Mucosa of descending colon (tissue), 3 donors: Measurements from ENCODE around the gene PDE4D. TPM values are rescaled to one million over a fixed set of nuclear protein-coding genes. Genes with fewer than 3 reads are reported as not detected.

Source experiments
- ATAC-seq: fragments of 200-7000 bp; cut with Tn5 transposase; one replicate; pipeline ENCODE4 v1.9.1; 2020; ENCODE audit warnings: mild to moderate bottlenecking, moderate library complexity
- DNase-seq, 3 donors: peaks; one replicate each; pipeline ENCODE4 v3.0.0-alpha.2; 2020
- H3K36me3 ChIP-seq: fragments of 200-600 bp; one replicate; pipeline ENCODE4 v1.8.0; 2021; ENCODE audit warnings: low read depth, mild to moderate bottlenecking
- H3K4me1 ChIP-seq: fragments of 200-600 bp; one replicate; pipeline ENCODE4 v1.8.0; 2021; ENCODE audit warnings: low read depth, mild to moderate bottlenecking
- H3K4me3 ChIP-seq: fragments of 200-600 bp; one replicate; pipeline ENCODE4 v1.8.0; 2021; ENCODE audit warnings: mild to moderate bottlenecking
- H3K9me3 ChIP-seq: fragments of 200-600 bp; one replicate; pipeline ENCODE4 v1.8.0; 2021; ENCODE audit warnings: mild to moderate bottlenecking
- intact Hi-C, 2 donors: fragments of 100-400 bp; cut with DNase I in 1 of 2; cut with micrococcal nuclease in 1 of 2; formaldehyde crosslinking; loops; one replicate each; pipeline versions ENCODE4 v1.11.0 to v1.11.1; 2022; cut with DNase I, micrococcal nuclease
- total RNA-seq, 3 donors: library from RNA; stranded (reverse); fragmentation: NEBNext Ultra II Directional in 2 of 3; extraction: Animal tissue kit (Norgen Biotek cat#: 25700) in 2 of 3; gene quantifications; one replicate each; pipeline versions ENCODE4 v1.2.1 to v1.2.4, GENCODE V29; 2021 to 2023
- TF ChIP-seq, protein P1 (sequence below): fragments of 200-600 bp; IDR thresholded peaks from one replicate; pipeline ENCODE4 v1.8.0; 2022; ENCODE audit warnings: antibody characterized with exemption, mild to moderate bottlenecking
- donor health status: DM: no; HTN: no; CAD: no; lungs with moderate emphysema.
- donor health status: DM: no; HTN: no; CAD: no.
- donor health status: DM: no; HTN: yes; CAD: no.

Gene PDE4D
- total RNA-seq, 3 donors from 2014 or later: 37.9 to 137 (median 100) TPM

DNA sequence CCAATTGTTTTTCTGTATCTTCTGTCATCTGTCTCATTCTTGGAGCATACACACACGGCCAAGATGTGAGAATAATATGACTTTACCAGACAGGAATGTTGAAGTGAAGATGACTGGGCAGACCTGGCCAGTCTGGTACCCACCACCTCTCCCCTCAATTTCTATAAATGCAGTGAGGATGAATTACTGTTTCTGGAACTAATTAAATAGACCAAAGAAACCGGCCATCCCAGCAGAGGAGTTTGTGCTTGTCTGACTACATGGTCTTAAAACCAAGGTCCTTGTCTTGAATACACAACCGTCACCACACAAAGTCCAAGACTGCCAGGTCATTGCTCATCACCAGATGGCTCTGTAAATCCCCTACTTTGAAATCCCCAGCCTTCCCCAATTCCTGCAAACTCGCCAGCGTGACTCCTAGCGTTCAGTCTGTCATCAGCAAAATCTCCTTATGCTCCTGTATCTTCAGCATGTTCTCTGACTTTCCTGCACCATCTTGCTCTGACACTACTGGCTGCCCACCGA lies 147.2 kb downstream of the PDE4D start:
- ATAC-seq: peak; percentile 48
- intact Hi-C loops: no loop called here
- TF ChIP-seq, protein P1, sequence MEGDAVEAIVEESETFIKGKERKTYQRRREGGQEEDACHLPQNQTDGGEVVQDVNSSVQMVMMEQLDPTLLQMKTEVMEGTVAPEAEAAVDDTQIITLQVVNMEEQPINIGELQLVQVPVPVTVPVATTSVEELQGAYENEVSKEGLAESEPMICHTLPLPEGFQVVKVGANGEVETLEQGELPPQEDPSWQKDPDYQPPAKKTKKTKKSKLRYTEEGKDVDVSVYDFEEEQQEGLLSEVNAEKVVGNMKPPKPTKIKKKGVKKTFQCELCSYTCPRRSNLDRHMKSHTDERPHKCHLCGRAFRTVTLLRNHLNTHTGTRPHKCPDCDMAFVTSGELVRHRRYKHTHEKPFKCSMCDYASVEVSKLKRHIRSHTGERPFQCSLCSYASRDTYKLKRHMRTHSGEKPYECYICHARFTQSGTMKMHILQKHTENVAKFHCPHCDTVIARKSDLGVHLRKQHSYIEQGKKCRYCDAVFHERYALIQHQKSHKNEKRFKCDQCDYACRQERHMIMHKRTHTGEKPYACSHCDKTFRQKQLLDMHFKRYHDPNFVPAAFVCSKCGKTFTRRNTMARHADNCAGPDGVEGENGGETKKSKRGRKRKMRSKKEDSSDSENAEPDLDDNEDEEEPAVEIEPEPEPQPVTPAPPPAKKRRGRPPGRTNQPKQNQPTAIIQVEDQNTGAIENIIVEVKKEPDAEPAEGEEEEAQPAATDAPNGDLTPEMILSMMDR: no peak
- Histone ChIP-seq H3K4me1 (no peaks in the 10 kb centered on the region), H3K36me3 (no peaks in the 10 kb centered on the region), H3K4me3 (no peak overlapping the region), H3K9me3 (no peaks in the 10 kb centered on the region)
- DNase-seq: peak in 1 of 3 donors; percentile 24

DNA sequence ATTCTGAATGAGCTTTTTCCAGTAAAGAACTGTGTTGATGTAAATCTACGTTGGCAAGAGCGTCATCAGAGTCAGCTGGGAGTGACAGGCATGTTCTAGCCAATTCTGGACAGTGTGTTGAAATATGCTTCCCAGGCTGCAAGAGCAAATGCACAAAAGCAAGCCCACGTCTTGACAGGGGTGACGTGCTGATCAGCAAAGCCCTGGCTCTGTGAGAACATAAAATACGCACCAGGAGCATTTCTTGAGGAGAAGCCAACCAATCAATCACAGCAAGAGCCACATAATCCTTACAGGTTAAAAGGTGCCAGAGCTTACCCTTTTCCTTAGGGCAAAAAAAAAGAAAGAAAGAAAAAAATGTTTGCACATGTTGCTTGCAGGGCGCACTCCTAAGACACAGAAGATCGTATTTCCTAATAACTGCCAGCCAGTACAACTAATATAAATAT lies 148.1 kb downstream of the PDE4D start:
- Histone ChIP-seq H3K36me3 (no peaks in the 10 kb centered on the region), H3K9me3 (no peaks in the 10 kb centered on the region), H3K4me1 (no peaks in the 10 kb centered on the region), H3K4me3 (no peak overlapping the region)
- no peak for DNase-seq
- TF ChIP-seq, protein P1: no peak
- peak; percentile 52 for ATAC-seq
- intact Hi-C loops: no loop called here

DNA sequence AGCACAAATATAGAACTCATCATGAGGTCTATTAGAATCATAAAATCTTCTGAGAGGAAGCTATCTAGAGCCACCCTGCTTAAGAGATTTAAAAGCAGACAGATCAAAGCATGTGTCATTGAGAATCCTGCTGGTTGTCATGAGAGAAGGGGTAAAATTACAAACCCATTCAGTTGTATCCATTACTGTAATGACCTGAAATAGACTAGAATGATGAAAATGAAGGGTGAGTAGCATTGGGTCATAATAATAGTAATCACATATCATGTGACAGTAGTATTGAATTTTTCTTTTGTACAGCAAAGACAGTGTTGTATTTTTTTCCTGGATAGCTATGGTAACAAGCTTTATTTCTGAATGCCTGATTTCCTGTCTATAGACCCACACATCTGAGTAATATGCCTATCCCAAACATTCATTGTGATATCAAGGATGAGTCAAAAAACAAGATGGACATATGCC lies 149.0 kb downstream of the PDE4D start:
- DNase-seq: no peak
- H3K4me3 ChIP-seq: no peak overlapping the region
- no peak for ATAC-seq
- no peaks in the 10 kb centered on the region for H3K9me3 ChIP-seq
- intact Hi-C loops: no loop called here
- no peaks in the 10 kb centered on the region for H3K36me3 ChIP-seq
- H3K4me1 ChIP-seq: no peaks in the 10 kb centered on the region
- TF ChIP-seq, protein P1: no peak

DNA sequence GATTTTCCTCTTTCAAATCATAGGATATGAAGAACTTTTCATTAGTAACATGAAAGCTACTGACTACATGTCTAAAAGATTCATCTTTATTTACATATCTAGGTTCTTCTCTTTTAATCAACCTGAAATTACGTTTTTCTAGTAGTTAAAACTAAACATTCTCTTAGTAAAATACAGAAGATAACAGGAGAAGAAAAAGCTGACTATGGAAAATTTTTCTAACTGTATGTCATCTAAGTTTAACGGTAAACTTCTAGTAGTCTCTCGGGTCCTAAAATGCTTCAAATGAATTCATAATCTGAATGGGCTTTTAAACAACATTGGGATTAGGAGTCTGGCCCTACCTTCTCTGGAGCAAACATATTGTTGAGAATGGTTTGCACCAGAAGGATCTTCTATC lies 151.9 kb downstream of the PDE4D start:
- TF ChIP-seq, protein P1: no peak
- DNase-seq (no peak), ATAC-seq (no peak)
- Histone ChIP-seq H3K9me3 (no peaks in the 10 kb centered on the region), H3K4me1 (no peaks in the 10 kb centered on the region), H3K36me3 (no peaks in the 10 kb centered on the region), H3K4me3 (no peak overlapping the region)
- intact Hi-C loops: no loop called here

DNA sequence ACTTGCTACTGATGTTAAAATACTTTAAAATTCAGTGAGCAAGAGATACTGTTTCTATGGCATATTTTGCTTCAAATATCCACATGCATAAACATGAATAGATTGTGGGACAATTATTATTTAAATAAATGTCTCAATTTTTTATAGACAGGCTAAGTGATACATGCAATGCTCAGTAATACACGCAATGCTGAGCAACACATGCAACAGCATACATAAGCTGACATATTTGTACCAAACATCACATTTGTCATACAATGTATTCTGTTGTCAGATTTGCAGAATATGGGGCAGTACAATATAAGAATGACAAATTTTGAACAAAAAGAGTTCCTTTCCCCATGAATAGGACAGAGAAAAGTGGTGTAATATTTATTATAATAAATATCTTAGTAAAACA lies 155.5 kb downstream of the PDE4D start:
- Histone ChIP-seq H3K4me3 (no peak overlapping the region), H3K9me3 (no peaks in the 10 kb centered on the region), H3K36me3 (no peaks in the 10 kb centered on the region), H3K4me1 (no peaks in the 10 kb centered on the region)
- ATAC-seq (no peak), DNase-seq (no peak)
- TF ChIP-seq, protein P1: no peak
- intact Hi-C loops: no loop called here

DNA sequence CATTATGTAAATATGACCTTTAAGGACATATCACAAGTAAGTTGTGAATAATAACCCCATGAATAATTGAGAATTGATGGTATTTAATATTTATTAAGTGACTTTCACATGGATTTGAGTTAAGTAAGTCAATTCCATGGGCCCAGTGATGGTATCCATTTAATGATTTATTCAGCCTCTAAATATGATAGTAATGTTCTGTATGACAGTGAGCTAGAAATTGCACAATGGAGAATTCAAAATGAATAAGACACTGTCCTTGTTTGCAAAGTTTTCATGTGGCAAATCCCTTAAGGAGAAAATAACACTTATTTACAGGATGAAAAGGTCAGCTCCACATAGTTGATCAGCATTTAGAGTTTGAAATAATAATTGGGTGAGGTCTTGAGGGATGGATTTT lies 160.7 kb downstream of the PDE4D start:
- no peak for DNase-seq
- Histone ChIP-seq H3K4me3 (no peak overlapping the region), H3K4me1 (no peaks in the 10 kb centered on the region), H3K9me3 (no peaks in the 10 kb centered on the region), H3K36me3 (no peaks in the 10 kb centered on the region)
- intact Hi-C loops: no loop called here
- TF ChIP-seq, protein P1: no peak
- ATAC-seq: no peak
